HepG2 (cell line): Measurements from ENCODE around the gene RAB40C. TPM values are rescaled to one million over a fixed set of nuclear protein-coding genes. Genes with fewer than 3 reads are reported as not detected.
A peak's percentile ranks its signal among the peaks of the same experiment; 100 is the strongest.

ENCODE experiments used
- ARNT2 ChIP-seq: sonication (generic); formaldehyde crosslinking; IDR thresholded peaks from 2 replicates; pipeline ENCODE4 v1.8.0; 2022; ENCODE audit warnings: mild to moderate bottlenecking, low read depth, missing genetic modification reagents, moderate library complexity
- ARNTL ChIP-seq: sonication (generic); formaldehyde crosslinking; IDR thresholded peaks from 2 replicates; pipeline ENCODE4 v1.4.0; 2020; ENCODE audit warnings: mild to moderate bottlenecking, missing genetic modification reagents
- CCAR2 ChIP-seq: fragments of 200-400 bp; formaldehyde crosslinking; optimal IDR thresholded peaks from 2 replicates; pipeline ENCODE3; 2018; ENCODE audit warnings: low read depth, mild to moderate bottlenecking, low read length, moderate library complexity
- ELK4 ChIP-seq: sonication (generic); formaldehyde crosslinking; IDR thresholded peaks from 2 replicates; pipeline ENCODE4 v1.9.0; 2021; ENCODE audit warnings: missing genetic modification reagents, borderline replicate concordance
- FOXP1 ChIP-seq, 2 experiments: fragments of 450-650 bp in 1 of 2; IDR thresholded peaks; 2 replicates each; pipeline ENCODE4 v1.6.1; 2017 to 2018; ENCODE audit warnings: antibody characterized with exemption in 1 of 2
- HNF4G ChIP-seq, 2 experiments: sonication (generic) in 1 of 2; formaldehyde crosslinking in 1 of 2; IDR thresholded peaks; 2 replicates each; pipeline versions ENCODE4 v1.4.0 to v1.6.1; 2011 to 2020; ENCODE audit warnings: borderline replicate concordance in 2 of 2, low read depth in 2 of 2, mild to moderate bottlenecking in 2 of 2, low read length in 1 of 2, missing genetic modification reagents in 1 of 2, moderate library complexity in 1 of 2
- MXD3 ChIP-seq: IDR thresholded peaks from 2 replicates; pipeline ENCODE4 v1.6.1; 2016; ENCODE audit warnings: mild to moderate bottlenecking, missing biosample characterization, missing genetic modification reagents
- NONO ChIP-seq, 2 experiments: fragments of 450-650 bp in 1 of 2; sonication (generic) in 1 of 2; formaldehyde crosslinking in 1 of 2; IDR thresholded peaks in 1 of 2; conservative IDR thresholded peaks in 1 of 2; 2 replicates each; pipeline versions ENCODE4 v1.6.1 to v1.8.0; 2017 to 2022; ENCODE audit warnings: mild to moderate bottlenecking in 1 of 2, missing genetic modification reagents in 1 of 2, moderate library complexity in 1 of 2
- PAF1 ChIP-seq: IDR thresholded peaks from 2 replicates; pipeline ENCODE4 v1.6.1; 2016; ENCODE audit warnings: missing genetic modification reagents, missing compliant biosample characterization
- PHF5A ChIP-seq: IDR thresholded peaks from one replicate; pipeline ENCODE4 v1.6.1; 2018; ENCODE audit warnings: low read depth, missing genetic modification reagents; ENCODE audit not compliant: unreplicated experiment
- RFX1 ChIP-seq: fragments of 450-650 bp; IDR thresholded peaks from 2 replicates; pipeline ENCODE4 v1.6.1; 2017
- STAG1 ChIP-seq: sonication (generic); formaldehyde crosslinking; IDR thresholded peaks from 2 replicates; pipeline ENCODE4 v1.4.0; 2020; ENCODE audit warnings: missing genetic modification reagents
- TEAD2 ChIP-seq: sonication (generic); formaldehyde crosslinking; IDR thresholded peaks from 2 replicates; pipeline ENCODE4 v1.9.0; 2021; ENCODE audit warnings: missing genetic modification reagents
- ZBTB49 ChIP-seq: sonication (generic); formaldehyde crosslinking; IDR thresholded peaks from 2 replicates; pipeline ENCODE4 v1.4.0; 2020; ENCODE audit warnings: missing genetic modification reagents, borderline replicate concordance
- ZBTB7B ChIP-seq: sonication (generic); formaldehyde crosslinking; IDR thresholded peaks from 2 replicates; pipeline ENCODE4 v1.4.0; 2020; ENCODE audit warnings: missing genetic modification reagents
- ZBTB8A ChIP-seq: sonication (generic); formaldehyde crosslinking; IDR thresholded peaks from 2 replicates; pipeline ENCODE4 v1.4.0; 2020; ENCODE audit warnings: mild to moderate bottlenecking, low read depth, missing genetic modification reagents, borderline replicate concordance
- ZFP36L2 ChIP-seq: sonication (generic); formaldehyde crosslinking; IDR thresholded peaks from 2 replicates; pipeline ENCODE4 v1.4.0; 2020; ENCODE audit warnings: missing genetic modification reagents
- polyA plus RNA-seq, 8 experiments: library from polyadenylated mRNA; depleted of rRNA in 3 of 8; stranded (reverse) in 7 of 8; unstranded in 1 of 8; fragments of >200 nt; fragmentation: Illumina TruSeq in 4 of 8; extraction: Trizol in 4 of 8; gene quantifications; 2 replicates each; pipeline versions ENCODE4 v1.2.1 to v1.2.3, GENCODE V29; 2011 to 2016; ENCODE audit warnings: low read depth in 4 of 8, missing spikeins in 1 of 8, mixed read lengths in 1 of 8; ENCODE audit not compliant: insufficient read depth in 1 of 8
- total RNA-seq, 5 experiments: library from RNA; depleted of rRNA; stranded (reverse); fragments of >200 nt; fragmentation: Illumina TruSeq; extraction: Trizol; gene quantifications; 2 replicates each; pipeline ENCODE4 v1.2.3, GENCODE V29; 2016; ENCODE audit warnings: low read depth in 1 of 5
- TF ChIP-seq, protein P1 (sequence below): sonication (generic); formaldehyde crosslinking; IDR thresholded peaks from 2 replicates; pipeline ENCODE4 v1.4.0; 2020; ENCODE audit warnings: low read depth, mild to moderate bottlenecking, missing genetic modification reagents
- TF ChIP-seq, protein P2 (sequence below): sonication (generic); formaldehyde crosslinking; IDR thresholded peaks from 2 replicates; pipeline ENCODE4 v1.4.0; 2020; ENCODE audit warnings: missing genetic modification reagents, mild to moderate bottlenecking, borderline replicate concordance
- TF ChIP-seq, protein P3 (sequence below): sonication (generic); formaldehyde crosslinking; IDR thresholded peaks from 2 replicates; pipeline ENCODE4 v1.8.0; 2022; ENCODE audit warnings: mild to moderate bottlenecking, missing genetic modification reagents, moderate library complexity

RAB40C gene
- total and polyA plus RNA-seq, 2 of the 13 experiments (the other 11 are each of a cell fraction or from before 2014, with no cell fraction given): 7.7 to 11.5 TPM

- TF ChIP-seq, protein P1, sequence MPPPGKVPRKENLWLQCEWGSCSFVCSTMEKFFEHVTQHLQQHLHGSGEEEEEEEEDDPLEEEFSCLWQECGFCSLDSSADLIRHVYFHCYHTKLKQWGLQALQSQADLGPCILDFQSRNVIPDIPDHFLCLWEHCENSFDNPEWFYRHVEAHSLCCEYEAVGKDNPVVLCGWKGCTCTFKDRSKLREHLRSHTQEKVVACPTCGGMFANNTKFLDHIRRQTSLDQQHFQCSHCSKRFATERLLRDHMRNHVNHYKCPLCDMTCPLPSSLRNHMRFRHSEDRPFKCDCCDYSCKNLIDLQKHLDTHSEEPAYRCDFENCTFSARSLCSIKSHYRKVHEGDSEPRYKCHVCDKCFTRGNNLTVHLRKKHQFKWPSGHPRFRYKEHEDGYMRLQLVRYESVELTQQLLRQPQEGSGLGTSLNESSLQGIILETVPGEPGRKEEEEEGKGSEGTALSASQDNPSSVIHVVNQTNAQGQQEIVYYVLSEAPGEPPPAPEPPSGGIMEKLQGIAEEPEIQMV: no peak
- TF ChIP-seq PAF1 (no peak), NONO (IDR thresholded peaks at IDR 0.05) (no peak), NONO (CRISPR knock-in tag; conservative IDR thresholded peaks at IDR 0.05) (no peak), ARNTL (CRISPR knock-in tag) (no peak), CCAR2 (no peak), PHF5A (CRISPR knock-in tag) (no peak), ZFP36L2 (CRISPR knock-in tag) (no peak), RFX1 (peak; percentile 24; the same call in 1 of the 2 replicates), ZBTB49 (CRISPR knock-in tag) (no peak), STAG1 (peak; percentile 82), ZBTB8A (CRISPR knock-in tag) (no peak), TEAD2 (CRISPR knock-in tag) (no peak), ZBTB7B (CRISPR knock-in tag) (peak; percentile 37; the same call in 1 of the 2 replicates), HNF4G (IDR thresholded peaks at IDR 0.05; ENCODE audit: borderline replicate concordance, low read depth, low read length) (no peak), HNF4G (CRISPR knock-in tag; IDR thresholded peaks at IDR 0.05; ENCODE audit: borderline replicate concordance, low read depth) (no peak), MXD3 (CRISPR knock-in tag) (0 out of 2 replicates have a peak, but pooled peaks have one; percentile 18), ARNT2 (CRISPR knock-in tag) (no peak), FOXP1 (IDR thresholded peaks at IDR 0.05) (no peak), FOXP1 (CRISPR knock-in tag; IDR thresholded peaks at IDR 0.05) (no peak), ELK4 (CRISPR knock-in tag) (no peak)
- TF ChIP-seq, protein P2, sequence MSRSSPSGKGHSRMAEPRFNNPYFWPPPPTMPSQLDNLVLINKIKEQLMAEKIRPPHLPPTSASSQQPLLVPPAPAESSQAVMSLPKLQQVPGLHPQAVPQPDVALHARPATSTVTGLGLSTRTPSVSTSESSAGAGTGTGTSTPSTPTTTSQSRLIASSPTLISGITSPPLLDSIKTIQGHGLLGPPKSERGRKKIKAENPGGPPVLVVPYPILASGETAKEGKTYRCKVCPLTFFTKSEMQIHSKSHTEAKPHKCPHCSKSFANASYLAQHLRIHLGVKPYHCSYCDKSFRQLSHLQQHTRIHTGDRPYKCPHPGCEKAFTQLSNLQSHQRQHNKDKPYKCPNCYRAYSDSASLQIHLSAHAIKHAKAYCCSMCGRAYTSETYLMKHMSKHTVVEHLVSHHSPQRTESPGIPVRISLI: no peak
- TF ChIP-seq, protein P3, sequence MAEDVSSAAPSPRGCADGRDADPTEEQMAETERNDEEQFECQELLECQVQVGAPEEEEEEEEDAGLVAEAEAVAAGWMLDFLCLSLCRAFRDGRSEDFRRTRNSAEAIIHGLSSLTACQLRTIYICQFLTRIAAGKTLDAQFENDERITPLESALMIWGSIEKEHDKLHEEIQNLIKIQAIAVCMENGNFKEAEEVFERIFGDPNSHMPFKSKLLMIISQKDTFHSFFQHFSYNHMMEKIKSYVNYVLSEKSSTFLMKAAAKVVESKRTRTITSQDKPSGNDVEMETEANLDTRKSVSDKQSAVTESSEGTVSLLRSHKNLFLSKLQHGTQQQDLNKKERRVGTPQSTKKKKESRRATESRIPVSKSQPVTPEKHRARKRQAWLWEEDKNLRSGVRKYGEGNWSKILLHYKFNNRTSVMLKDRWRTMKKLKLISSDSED (CRISPR knock-in tag): no peak
Measured at GRCh38 chr16:610513-611381, 20.9 kb downstream of the RAB40C start (continued).
